HL-60/S4 treated with phorbol 12-myristate 13-acetate at 8.2 ng/mL for 4 days and 3 days (cell line): ENCODE results near the gene MIEN1.
"Not testable (repeated sequence)": the region's sequence is repeated elsewhere in the genome, so short reads cannot be mapped to it uniquely, and the experiment has no call there.

Source experiments
- in situ Hi-C: fragments of 300-500 bp; cut with MboI; formaldehyde crosslinking; loops from 2 replicates; pipeline ENCODE4 v1.15.0; 2022; ENCODE audit warnings: low sequenced_read_pairs

MIEN1 gene

DNA sequence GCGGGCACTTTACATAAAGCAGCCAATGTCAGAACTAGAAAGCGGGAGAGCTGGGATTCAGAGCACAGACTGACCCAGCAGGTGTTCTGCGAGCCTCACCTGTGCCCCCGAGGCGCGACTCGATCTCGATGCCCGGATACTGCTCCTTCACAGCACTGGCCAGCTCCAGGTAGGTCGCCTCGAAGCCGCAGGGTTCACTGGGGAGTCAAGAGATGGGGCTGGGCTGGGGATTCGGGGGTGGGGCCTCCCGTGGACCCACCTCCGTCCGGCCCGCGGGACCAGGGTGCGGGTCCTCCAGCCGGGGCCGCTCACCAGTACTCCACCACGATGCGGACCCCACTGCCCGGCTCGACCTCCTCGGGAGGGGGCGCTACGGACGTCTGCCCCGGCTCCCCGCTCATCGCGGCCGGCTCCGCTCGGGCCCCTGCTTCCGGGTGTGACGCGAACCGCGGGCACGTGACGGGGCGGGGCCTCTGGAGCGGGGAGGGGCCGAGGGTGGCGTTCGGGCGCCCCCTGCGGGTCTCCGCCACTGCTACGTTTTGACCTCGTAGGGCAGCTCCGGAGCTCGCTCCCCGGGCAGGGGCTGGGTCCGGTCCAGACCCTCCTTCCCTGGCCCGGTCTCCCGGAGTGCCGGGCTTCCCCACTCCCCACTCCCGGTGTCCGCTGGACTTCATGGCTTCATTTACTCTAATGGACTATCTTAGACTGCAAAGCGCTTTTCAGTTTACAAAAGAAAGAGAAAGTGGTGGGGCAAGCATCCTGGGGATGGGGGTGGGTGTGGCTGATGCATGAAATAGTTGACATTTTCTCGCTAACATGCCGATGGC lies at the start of gene MIEN1:
MIEN1 (minus strand) TSS at position 438 of the 827 bp plus-strand sequence; CDS start at position 401, 37 bp downstream.
- in situ Hi-C loops, result no loop called here

- in situ Hi-C loops, result no loop called here
These were observed 47.4 kb upstream of the MIEN1 start for GRCh38 chr17:39777534-39778365.

DNA sequence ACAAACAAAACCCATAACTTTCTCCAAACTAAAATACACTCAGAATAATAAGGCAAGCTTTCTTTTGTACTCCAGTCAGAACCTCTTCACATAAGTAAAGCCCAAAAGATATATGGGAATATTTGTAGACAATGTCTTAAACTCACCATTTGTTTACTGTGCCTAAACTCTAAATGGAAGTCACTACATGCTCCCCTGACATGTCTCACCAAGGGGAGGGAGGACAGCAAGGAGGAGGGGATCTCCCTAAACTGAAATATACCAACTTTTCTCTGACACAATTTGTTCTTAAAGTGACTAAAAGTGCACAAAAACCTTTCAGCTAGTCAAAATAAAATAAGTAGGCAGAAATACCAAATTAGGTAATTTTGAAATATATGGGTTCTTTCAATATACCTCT lies 45.9 kb upstream of the MIEN1 start:
- in situ Hi-C loops, result no loop called here

DNA sequence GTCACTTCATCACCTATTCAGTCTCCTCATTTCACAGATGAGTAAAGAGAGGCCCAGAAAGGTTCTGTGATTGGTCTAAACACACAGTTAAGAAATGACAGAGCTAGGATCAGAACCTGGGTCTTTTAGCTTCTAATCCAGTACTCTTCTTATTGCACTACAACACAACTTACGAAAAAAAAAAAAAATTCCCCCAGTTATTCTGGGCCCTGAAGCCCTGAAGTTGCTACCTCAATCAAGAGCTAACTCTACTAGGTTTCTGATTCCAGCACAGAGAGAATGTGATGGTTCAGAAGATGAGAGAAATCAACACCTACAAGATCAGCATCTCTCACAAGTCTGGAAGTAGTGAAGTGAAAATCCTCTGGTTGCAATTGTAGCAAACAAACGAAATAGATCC lies 44.7 kb upstream of the MIEN1 start:
- in situ Hi-C loops, result no loop called here

- in situ Hi-C loops, result no loop called here
These were observed 43.7 kb upstream of the MIEN1 start for GRCh38 chr17:39774047-39774446.

DNA sequence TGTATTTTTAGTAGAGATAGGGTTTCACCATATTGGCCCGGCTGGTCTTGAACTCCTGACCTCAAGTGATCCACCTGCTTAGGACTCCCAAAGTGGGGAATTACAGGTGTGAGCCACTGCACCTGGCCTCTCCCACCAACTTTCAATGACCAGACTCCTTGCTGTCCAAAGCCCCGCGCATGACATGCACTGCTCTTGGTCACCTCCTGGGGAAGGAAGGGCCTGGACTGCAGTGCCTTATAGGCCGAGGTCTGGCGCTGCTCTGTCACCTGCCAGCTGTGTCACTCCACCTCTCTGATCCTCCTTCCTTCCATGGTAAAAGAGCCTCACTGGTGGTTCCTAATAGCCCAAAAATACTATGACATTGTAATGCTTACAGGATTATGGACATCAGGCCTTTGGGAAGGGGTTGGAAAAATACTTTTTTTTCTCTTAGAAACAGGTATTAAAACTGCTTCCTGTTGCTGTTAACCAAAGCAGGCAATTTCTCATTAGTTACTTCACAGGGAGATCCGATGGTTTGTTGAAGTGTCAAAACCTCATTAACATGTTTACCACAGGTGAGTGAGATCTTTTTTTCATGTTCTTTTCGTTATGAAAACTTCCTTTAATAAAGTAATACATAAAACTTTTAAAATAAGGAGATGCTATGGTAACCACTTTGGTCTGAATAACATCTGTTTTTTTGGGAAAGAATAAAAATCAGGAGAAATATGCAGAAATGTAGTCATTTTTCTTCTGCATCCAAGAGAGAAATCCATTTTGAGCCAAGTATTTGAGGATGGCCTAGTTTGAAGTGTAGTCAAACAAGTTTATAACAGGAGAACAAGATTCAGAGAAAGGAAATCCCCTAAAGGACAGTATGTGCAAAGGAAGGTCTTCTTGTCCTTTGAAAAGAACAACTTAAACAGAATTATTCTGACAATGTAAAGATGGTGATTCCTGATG lies 42.9 kb upstream of the MIEN1 start:
- in situ Hi-C loops, result no loop called here

GRCh38 chr17:39772415-39772814 lies 42.1 kb upstream of the MIEN1 start:
- in situ Hi-C loops, result no loop called here

GRCh38 chr17:39769974-39770587 lies 39.7 kb upstream of the MIEN1 start:
- in situ Hi-C loops, result no loop called here

- in situ Hi-C loops, result no loop called here
These were observed 36.8 kb upstream of the MIEN1 start for GRCh38 chr17:39767147-39767546.

DNA sequence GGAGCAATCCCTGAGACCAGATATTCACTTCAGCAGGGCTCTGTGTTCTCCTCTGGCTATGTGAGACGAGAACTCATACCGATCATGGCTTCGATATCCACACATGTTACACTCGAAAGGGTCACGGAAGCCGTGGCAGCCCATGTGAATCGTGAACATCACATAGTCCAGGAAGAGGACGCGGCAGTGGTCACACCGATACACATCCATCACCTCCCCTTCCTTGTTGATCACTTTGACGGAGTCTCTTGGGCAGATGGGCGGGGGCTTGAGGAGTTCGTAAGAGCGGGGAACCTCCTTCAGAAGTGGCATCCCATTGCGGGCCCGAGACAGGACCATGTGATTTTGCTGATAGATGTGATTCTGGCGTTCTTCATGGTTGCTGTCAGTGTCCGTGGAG lies 35.4 kb upstream of the MIEN1 start:
- in situ Hi-C loops, result no loop called here

DNA sequence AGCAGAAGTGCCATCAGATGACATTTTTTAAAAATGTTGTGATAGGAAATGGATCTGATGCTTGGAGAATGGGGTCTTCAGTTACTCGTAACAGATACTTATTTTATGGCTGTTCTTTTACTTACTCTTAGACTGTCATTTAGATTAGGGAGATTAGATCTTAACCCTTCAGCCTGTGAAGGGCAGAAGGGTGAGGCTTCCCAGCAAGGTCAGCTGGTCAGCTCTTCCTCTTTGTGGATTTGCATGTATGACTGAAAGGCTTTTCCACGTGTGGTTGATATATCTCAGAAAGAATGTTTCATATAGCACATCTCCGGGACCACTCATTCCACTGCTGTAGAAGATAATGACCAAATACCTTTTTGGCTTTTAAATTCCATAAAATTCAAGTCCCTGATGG lies 34.8 kb upstream of the MIEN1 start:
- in situ Hi-C loops, result no loop called here

- in situ Hi-C loops, result not testable (repeated sequence)
These were observed 33.8 kb upstream of the MIEN1 start for GRCh38 chr17:39764171-39764570.

DNA sequence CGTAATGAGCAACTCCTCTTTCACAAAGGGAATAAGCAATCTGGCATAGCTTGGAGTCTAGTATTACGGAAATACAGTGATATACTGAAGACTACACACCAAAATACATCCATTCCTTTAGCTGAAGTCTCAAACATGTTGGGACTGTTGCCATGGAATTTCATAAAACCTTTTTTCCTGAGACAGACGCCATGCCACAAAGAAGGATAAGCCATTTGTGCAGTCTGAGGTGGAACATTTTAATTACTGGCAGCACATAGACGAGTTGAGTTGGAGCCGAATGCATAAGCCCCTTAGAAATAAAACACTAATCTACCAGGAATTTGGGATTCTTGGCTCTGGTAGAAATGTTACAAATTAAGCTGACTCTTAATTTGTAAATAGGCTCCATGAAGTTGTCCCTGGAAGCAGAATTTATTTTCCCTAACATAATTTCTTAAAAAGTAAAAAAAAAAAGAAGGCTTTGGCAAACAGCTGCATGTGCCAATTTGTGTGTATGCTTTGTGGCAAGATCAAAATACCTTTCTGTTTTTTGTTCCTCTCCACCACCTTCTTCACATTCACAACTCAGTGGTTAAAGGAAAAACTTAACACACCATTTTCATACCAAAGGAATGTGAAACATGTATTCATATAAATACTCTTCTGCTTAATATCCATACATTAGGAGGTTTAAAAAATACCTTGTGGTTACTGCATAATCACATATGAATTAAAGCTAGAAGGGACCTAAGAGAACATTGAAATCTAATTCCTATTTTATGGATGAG lies 32.9 kb upstream of the MIEN1 start:
- in situ Hi-C loops, result no loop called here

DNA sequence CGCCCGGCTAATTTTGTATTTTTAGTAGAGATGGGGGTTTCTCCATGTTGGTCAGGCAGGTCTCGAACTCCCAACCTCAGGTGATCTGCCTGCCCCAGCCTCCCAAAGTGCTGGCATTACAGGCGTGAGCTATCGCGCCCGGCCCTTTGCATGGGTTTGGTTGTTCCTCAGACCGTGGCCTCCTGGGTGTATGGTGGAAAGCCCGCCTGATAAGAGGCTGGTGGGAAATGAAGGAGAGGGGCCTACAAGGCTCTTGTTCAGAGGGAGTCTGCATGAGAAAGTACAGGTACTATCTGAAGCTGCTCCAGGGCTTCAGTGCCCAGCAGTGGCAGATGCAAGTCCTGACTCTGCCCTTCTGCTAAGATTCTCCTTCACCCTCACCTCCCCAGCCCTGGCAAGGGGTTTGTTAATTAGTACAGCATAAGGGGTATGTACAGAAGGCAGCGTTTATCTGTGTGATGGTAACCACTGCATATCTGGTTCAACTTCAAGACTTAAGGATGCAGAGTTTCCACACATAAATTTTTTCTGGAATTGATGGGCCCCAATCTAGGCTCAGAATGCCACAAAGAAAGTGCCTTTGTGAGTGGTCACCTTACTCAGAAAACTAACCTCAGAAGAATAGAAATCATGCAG lies 31.6 kb upstream of the MIEN1 start:
- in situ Hi-C loops, result no loop called here

DNA sequence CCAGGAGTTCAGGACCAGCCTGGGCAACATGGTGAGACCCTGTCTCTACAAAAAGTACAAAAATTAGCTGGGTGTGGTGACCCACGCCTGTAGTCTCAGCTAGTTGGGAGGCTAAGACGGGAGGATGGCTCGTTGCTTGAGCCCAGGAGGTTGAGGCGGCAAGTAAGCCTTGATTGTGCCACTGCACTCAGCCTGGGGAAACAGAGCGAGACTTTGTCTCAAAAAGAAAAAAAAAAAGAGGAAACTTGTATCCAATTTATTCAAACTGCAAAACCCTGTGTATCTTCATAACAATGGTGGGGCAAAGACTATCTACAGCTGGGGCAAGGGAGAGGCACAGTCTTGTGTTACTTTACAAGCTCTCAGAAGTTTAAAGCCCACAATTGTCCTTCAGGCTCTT lies 28.9 kb upstream of the MIEN1 start:
- in situ Hi-C loops, result no loop called here

- in situ Hi-C loops, result no loop called here
These were observed 27.9 kb upstream of the MIEN1 start for GRCh38 chr17:39757931-39758873.

GRCh38 chr17:39757176-39757662 lies 26.9 kb upstream of the MIEN1 start:
- in situ Hi-C loops, result no loop called here
